ENCODE measurements around the gene LRRC8D. TPM values are rescaled to one million over a fixed set of nuclear protein-coding genes. Genes with fewer than 3 reads are reported as not detected.

LRRC8D gene
- total and polyA plus RNA-seq, 9 of the 15 experiments (the other 6 are each of a cell fraction or from before 2014, with no cell fraction given) = 3.4 to 53.9 (median 15.9) TPM

DNA sequence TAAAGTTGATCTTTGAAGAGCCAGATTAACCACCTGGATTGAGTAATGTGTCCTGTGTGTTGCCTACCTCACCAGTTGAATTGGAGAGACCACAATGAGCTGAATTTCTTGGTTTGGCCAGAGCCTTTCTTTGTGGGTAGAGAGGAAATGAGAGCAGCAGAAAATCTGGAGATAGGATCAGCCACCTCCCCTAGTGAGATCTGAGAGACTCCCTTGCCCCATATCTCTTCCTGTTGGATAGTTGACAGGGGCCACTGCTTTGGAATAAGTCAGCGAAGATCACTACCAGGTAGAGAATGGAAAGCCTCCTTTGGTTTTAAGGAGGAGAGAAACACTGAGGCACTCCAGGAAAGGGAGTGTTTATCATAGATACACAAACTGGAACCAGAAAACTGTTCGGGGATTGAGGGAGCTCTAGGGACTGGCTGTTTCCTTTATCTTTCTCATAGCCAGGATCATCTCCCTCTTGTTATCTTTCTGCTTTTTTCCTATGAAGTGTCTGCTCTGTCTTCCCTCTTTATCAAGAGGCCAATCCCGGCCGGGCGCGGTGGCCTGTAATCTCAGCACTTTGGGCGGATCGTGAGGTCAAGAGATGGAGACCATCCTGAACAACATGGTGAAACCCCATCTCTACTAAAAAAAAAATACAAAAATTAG lies 152.8 kb downstream of the LRRC8D start (continued):
- TF ChIP-seq, protein P1, sequence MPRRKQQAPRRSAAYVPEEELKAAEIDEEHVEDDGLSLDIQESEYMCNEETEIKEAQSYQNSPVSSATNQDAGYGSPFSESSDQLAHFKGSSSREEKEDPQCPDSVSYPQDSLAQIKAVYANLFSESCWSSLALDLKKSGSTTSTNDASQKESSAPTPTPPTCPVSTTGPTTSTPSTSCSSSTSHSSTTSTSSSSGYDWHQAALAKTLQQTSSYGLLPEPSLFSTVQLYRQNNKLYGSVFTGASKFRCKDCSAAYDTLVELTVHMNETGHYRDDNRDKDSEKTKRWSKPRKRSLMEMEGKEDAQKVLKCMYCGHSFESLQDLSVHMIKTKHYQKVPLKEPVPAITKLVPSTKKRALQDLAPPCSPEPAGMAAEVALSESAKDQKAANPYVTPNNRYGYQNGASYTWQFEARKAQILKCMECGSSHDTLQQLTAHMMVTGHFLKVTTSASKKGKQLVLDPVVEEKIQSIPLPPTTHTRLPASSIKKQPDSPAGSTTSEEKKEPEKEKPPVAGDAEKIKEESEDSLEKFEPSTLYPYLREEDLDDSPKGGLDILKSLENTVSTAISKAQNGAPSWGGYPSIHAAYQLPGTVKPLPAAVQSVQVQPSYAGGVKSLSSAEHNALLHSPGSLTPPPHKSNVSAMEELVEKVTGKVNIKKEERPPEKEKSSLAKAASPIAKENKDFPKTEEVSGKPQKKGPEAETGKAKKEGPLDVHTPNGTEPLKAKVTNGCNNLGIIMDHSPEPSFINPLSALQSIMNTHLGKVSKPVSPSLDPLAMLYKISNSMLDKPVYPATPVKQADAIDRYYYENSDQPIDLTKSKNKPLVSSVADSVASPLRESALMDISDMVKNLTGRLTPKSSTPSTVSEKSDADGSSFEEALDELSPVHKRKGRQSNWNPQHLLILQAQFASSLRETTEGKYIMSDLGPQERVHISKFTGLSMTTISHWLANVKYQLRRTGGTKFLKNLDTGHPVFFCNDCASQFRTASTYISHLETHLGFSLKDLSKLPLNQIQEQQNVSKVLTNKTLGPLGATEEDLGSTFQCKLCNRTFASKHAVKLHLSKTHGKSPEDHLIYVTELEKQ (CRISPR knock-in tag; IDR thresholded peaks at IDR 0.05) = no peak
- TF ChIP-seq BDP1 (IDR thresholded peaks at IDR 0.05; ENCODE audit: insufficient read depth, insufficient read length) (no peak), THAP7 (CRISPR knock-in tag; IDR thresholded peaks at IDR 0.05) (no peak), MTF1 (CRISPR knock-in tag; IDR thresholded peaks at IDR 0.05; ENCODE audit: borderline replicate concordance) (no peak), SMARCC2 (IDR thresholded peaks at IDR 0.05; ENCODE audit: low read depth) (no peak), GATA2 (CRISPR knock-in tag; IDR thresholded peaks at IDR 0.05) (no peak)

GRCh38 chr1:89974256-89974655 lies 153.4 kb downstream of the LRRC8D start:
- ATAC-seq (no peak), DNase-seq (ENCODE audit: extremely low read depth in 1 of 4, low spot score in 3 of 4) (no peak), FAIRE-seq (no peak)
- no peaks in the 10 kb centered on the region for H3K9me1 ChIP-seq (ENCODE audit: control insufficient read depth, insufficient read depth, low read length)
- TF ChIP-seq, protein P2, sequence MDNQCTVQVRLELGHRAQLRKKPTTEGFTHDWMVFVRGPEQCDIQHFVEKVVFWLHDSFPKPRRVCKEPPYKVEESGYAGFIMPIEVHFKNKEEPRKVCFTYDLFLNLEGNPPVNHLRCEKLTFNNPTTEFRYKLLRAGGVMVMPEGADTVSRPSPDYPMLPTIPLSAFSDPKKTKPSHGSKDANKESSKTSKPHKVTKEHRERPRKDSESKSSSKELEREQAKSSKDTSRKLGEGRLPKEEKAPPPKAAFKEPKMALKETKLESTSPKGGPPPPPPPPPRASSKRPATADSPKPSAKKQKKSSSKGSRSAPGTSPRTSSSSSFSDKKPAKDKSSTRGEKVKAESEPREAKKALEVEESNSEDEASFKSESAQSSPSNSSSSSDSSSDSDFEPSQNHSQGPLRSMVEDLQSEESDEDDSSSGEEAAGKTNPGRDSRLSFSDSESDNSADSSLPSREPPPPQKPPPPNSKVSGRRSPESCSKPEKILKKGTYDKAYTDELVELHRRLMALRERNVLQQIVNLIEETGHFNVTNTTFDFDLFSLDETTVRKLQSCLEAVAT (IDR thresholded peaks at IDR 0.05) = 0 out of 4 replicates have a peak, but pooled peaks of 1 of the 2 experiments have one; percentile 11
- TF ChIP-seq PTBP1 (IDR thresholded peaks at IDR 0.05; ENCODE audit: low read depth, low read length) (no peak), RBBP5 (IDR thresholded peaks at IDR 0.05; ENCODE audit: borderline replicate concordance, insufficient read depth, low read length, poor library complexity, severe bottlenecking) (no peak)
- no peaks in the 10 kb centered on the region for H4K20me1 ChIP-seq (replicated peaks; ENCODE audit: control insufficient read depth, insufficient read depth, low read length)
- no peak overlapping the region for H3K4me3 ChIP-seq
- H3K9ac ChIP-seq (ENCODE audit: insufficient read depth in 1 of 2, low read depth in 2 of 2, low read length in 2 of 2) = no peak overlapping the region
- no peak overlapping the region for H3K27ac ChIP-seq (ENCODE audit: extremely low read depth, low read depth, low read length)
- no peak overlapping the region for H2AFZ ChIP-seq (ENCODE audit: low read depth, low read length)
- in situ Hi-C loops (cut with MboI) = no loop called here
- H3K36me3 ChIP-seq (ENCODE audit: control insufficient read depth, insufficient read depth, low read length) = no peaks in the 10 kb centered on the region
- H3K9me3 ChIP-seq (replicated peaks; ENCODE audit: control insufficient read depth, insufficient read depth, low read depth, low read length) = no peaks in the 10 kb centered on the region
- H3K4me1 ChIP-seq (replicated peaks in 1 of 2; ENCODE audit: control insufficient read depth in 2 of 2, insufficient read depth in 2 of 2, low read length in 2 of 2) = peaks cover 4 to 43% of the 10 kb centered on the region in 2 experiments; a peak in 4 of 5 replicates
- no TSS peak for BruUV-seq (replicated peaks)
- no peak overlapping the region for H3K4me2 ChIP-seq (ENCODE audit: insufficient read depth, low read length)
- H3K27me3 ChIP-seq (ENCODE audit: control insufficient read depth in 2 of 2, insufficient read depth in 2 of 2, low read length in 2 of 2) = no peaks in the 10 kb centered on the region
- no peaks in the 10 kb centered on the region for H3K79me2 ChIP-seq (ENCODE audit: control insufficient read depth, insufficient read depth, low read length)
- ChIA-PET POLR2A (interaction anchor here (1.2 kb wide), 1 partner anchor 18 kb away, joined by 4 read pairs; no protein-coding TSS in a partner anchor), CTCF (ENCODE audit: low intra/inter-chr PET ratio) (no interaction called here)
- WGBS (ENCODE audit: insufficient coverage, low coverage, missing lambda C conversion rate) = 91% methylated on average over 4 of the region's 4 CpGs
- intact Hi-C loops (cut with micrococcal nuclease) = no loop called here
